Putamen (tissue), 1 donor: ENCODE measurements around the gene APOOL.
A peak's percentile ranks its signal among the peaks of the same experiment; 100 is the strongest.
"Not testable (repeated sequence)": the region's sequence is repeated elsewhere in the genome, so short reads cannot be mapped to it uniquely, and the experiment has no call there.

Experiments used
- DNase-seq: peaks from one replicate; pipeline ENCODE4 v3.0.0-alpha.2; 2016; ENCODE audit warnings: low spot score

APOOL gene

GRCh38 chrX:85003655-85004244 lies at the start of gene APOOL:
APOOL (plus strand) TSS chrX:85003877; CDS start chrX:85003913, 36 bp downstream.
- DNase-seq: peak; percentile 85

- DNase-seq: no peak
These were observed 47.4 kb upstream of the APOOL start for GRCh38 chrX:84956304-84956703.

- DNase-seq: no peak
These were observed 28.9 kb upstream of the APOOL start for GRCh38 chrX:84974803-84975202.

- not testable (repeated sequence) for DNase-seq
These were observed 11.9 kb upstream of the APOOL start for GRCh38 chrX:84991739-84992138.

- DNase-seq: no peak
These were observed 10.5 kb upstream of the APOOL start for GRCh38 chrX:84993150-84993549.

- no peak for DNase-seq
These were observed 2.3 kb upstream of the APOOL start for GRCh38 chrX:85001344-85001743.

GRCh38 chrX:85004255-85004654 lies 578 bp downstream of the APOOL start:
- no peak for DNase-seq

- DNase-seq: no peak
These were observed 8.4 kb downstream of the APOOL start for GRCh38 chrX:85012098-85012497.

GRCh38 chrX:85015351-85015750 lies 11.7 kb downstream of the APOOL start:
- DNase-seq: not testable (repeated sequence)

GRCh38 chrX:85017721-85018120 lies 14.0 kb downstream of the APOOL start:
- DNase-seq: no peak

- no peak for DNase-seq
These were observed 14.8 kb downstream of the APOOL start for GRCh38 chrX:85018471-85018870.

- DNase-seq: no peak
These were observed 16.5 kb downstream of the APOOL start for GRCh38 chrX:85020216-85020615.

GRCh38 chrX:85024044-85024443 lies 20.4 kb downstream of the APOOL start:
- DNase-seq: no peak

- DNase-seq: no peak
These were observed 20.9 kb downstream of the APOOL start for GRCh38 chrX:85024562-85024961.

- DNase-seq: no peak
These were observed 22.5 kb downstream of the APOOL start for GRCh38 chrX:85026170-85026569.

- DNase-seq: no peak
These were observed 25.4 kb downstream of the APOOL start for GRCh38 chrX:85029043-85029442.

GRCh38 chrX:85031505-85031904 lies 27.8 kb downstream of the APOOL start:
- no peak for DNase-seq

GRCh38 chrX:85037114-85037513 lies 33.4 kb downstream of the APOOL start:
- DNase-seq: no peak

- no peak for DNase-seq
These were observed 48.0 kb downstream of the APOOL start for GRCh38 chrX:85051627-85052026.

- DNase-seq: no peak
These were observed 48.5 kb downstream of the APOOL start for GRCh38 chrX:85052205-85052604.

GRCh38 chrX:85052636-85053343 lies 49.1 kb downstream of the APOOL start:
- DNase-seq: peak; percentile 2

- no peak for DNase-seq
These were observed 62.0 kb downstream of the APOOL start for GRCh38 chrX:85065512-85066198.

- DNase-seq: not testable (repeated sequence)
These were observed 73.6 kb downstream of the APOOL start for GRCh38 chrX:85077247-85077646.
